GM12865 (cell line): Measurements from ENCODE around the gene CHM.
"Not testable (repeated sequence)": the region's sequence is repeated elsewhere in the genome, so short reads cannot be mapped to it uniquely, and the experiment has no call there.

Experiments
- DNase-seq: peaks from one replicate; pipeline ENCODE4 v3.0.0; 2010; ENCODE audit warnings: low read depth
- H3K4me3 ChIP-seq: 2 replicates; pipeline ENCODE4 v1.5.1; 2011; ENCODE audit warnings: mild to moderate bottlenecking, low read depth, low read length, control low read depth
- CTCF ChIP-seq: IDR thresholded peaks from 2 replicates; pipeline ENCODE4 v1.5.1; 2011; ENCODE audit warnings: low read length, control low read depth, low read depth, inconsistent platforms; ENCODE audit not compliant: insufficient read depth; ENCODE audit errors: missing control alignments

CHM gene

GRCh38 chrX:86039625-86040568 is 7.5 kb downstream of the CHM start:
- no peak overlapping the region for H3K4me3 ChIP-seq
- DNase-seq: no peak
- no peak for TF ChIP-seq CTCF

- no peak for DNase-seq
- no peak for TF ChIP-seq CTCF
- no peak overlapping the region for H3K4me3 ChIP-seq
These were observed 14.0 kb downstream of the CHM start for GRCh38 chrX:86033385-86033784.

GRCh38 chrX:86028681-86029080 is 18.7 kb downstream of the CHM start:
- TF ChIP-seq CTCF: no peak
- H3K4me3 ChIP-seq: no peak overlapping the region
- no peak for DNase-seq

- no peak for DNase-seq
- no peak overlapping the region for H3K4me3 ChIP-seq
- no peak for TF ChIP-seq CTCF
These were observed 23.5 kb downstream of the CHM start for GRCh38 chrX:86023811-86024210.

GRCh38 chrX:86021652-86022289 is 25.6 kb downstream of the CHM start:
- DNase-seq: no peak
- no peak overlapping the region for H3K4me3 ChIP-seq
- no peak for TF ChIP-seq CTCF

GRCh38 chrX:86016139-86016538 is 31.2 kb downstream of the CHM start:
- no peak overlapping the region for H3K4me3 ChIP-seq
- no peak for TF ChIP-seq CTCF
- no peak for DNase-seq

- not testable (repeated sequence) for DNase-seq, H3K4me3 ChIP-seq
These were observed 32.4 kb downstream of the CHM start for GRCh38 chrX:86014959-86015358.
